Fibroblast of lung (primary cell): ENCODE results near the gene MATN1.

Experiments used
- CTCF ChIP-seq, 2 donors: IDR thresholded peaks in 1 of 2; conservative IDR thresholded peaks in 1 of 2; 1 replicate in 1 of 2; 2 replicates in 1 of 2; pipeline ENCODE4 v1.5.1; 2011 to 2012; ENCODE audit warnings: low read length in 2 of 2, control low read depth in 1 of 2, inconsistent platforms in 1 of 2, low read depth in 1 of 2, mild to moderate bottlenecking in 1 of 2
- EZH2 ChIP-seq: IDR thresholded peaks from 2 replicates; pipeline ENCODE4 v1.5.1; 2012; ENCODE audit warnings: low read length, control low read depth, mild to moderate bottlenecking; ENCODE audit errors: missing control alignments

- TF ChIP-seq CTCF (conservative IDR thresholded peaks at IDR 0.05 in 1 of 2, IDR thresholded peaks at IDR 0.05 in 1 of 2; ENCODE audit: low read depth in 1 of 2, low read length in 2 of 2) (no peak), EZH2 (no peak)
Observed at GRCh38 chr1:30746212-30747032, 23.0 kb upstream of the MATN1 start.
